HG03558 (cell line): Measurements from ENCODE around the gene ADRA2B.

Experiments used
- ATAC-seq: cut with Tn5 transposase; IDR thresholded peaks from one replicate; pipeline ENCODE4 v1.9.1; 2021; ENCODE audit warnings: moderate number of reproducible peaks; ENCODE audit not compliant: unreplicated experiment; ENCODE audit errors: extremely low read depth

The ADRA2B gene

GRCh38 chr2:96108151-96108540, 8.2 kb downstream of the ADRA2B start:
- no peak for ATAC-seq

- ATAC-seq = no peak
Measured at GRCh38 chr2:96107708-96108065, 8.7 kb downstream of the ADRA2B start.

GRCh38 chr2:96106991-96107707, 9.2 kb downstream of the ADRA2B start:
- no peak for ATAC-seq

GRCh38 chr2:96105994-96106715, 10.2 kb downstream of the ADRA2B start:
- ATAC-seq = no peak

GRCh38 chr2:96105152-96105915, 11.0 kb downstream of the ADRA2B start:
- ATAC-seq = no peak

- no peak for ATAC-seq
Measured at GRCh38 chr2:96104487-96104861, 11.9 kb downstream of the ADRA2B start.

GRCh38 chr2:96103761-96104486, 12.4 kb downstream of the ADRA2B start:
- ATAC-seq = no peak

- ATAC-seq = no peak
Measured at GRCh38 chr2:96103187-96103601, 13.2 kb downstream of the ADRA2B start.

GRCh38 chr2:96102596-96103186, 13.7 kb downstream of the ADRA2B start:
- no peak for ATAC-seq

GRCh38 chr2:96100893-96101304, 15.5 kb downstream of the ADRA2B start:
- no peak for ATAC-seq

GRCh38 chr2:96099861-96100798, 16.2 kb downstream of the ADRA2B start:
- no peak for ATAC-seq

GRCh38 chr2:96098900-96099590, 17.3 kb downstream of the ADRA2B start:
- ATAC-seq = no peak

GRCh38 chr2:96097951-96098823, 18.2 kb downstream of the ADRA2B start:
- ATAC-seq = no peak

- ATAC-seq = no peak
Measured at GRCh38 chr2:96097441-96097840, 18.9 kb downstream of the ADRA2B start.

GRCh38 chr2:96095116-96095636, 21.2 kb downstream of the ADRA2B start:
- no peak for ATAC-seq

GRCh38 chr2:96093528-96093927, 22.8 kb downstream of the ADRA2B start:
- ATAC-seq = no peak

- ATAC-seq = no peak
Measured at GRCh38 chr2:96092951-96093350, 23.4 kb downstream of the ADRA2B start.

GRCh38 chr2:96092573-96092877, 23.8 kb downstream of the ADRA2B start:
- no peak for ATAC-seq
